Raji (cell line): Measurements from ENCODE around the gene ANKH.

Experiments used
- POLR2A ChIP-seq: IDR thresholded peaks from 2 replicates; pipeline ENCODE4 v1.6.1; 2011; ENCODE audit warnings: low read depth, low read length, control low read depth; ENCODE audit not compliant: insufficient read depth

Gene ANKH

DNA sequence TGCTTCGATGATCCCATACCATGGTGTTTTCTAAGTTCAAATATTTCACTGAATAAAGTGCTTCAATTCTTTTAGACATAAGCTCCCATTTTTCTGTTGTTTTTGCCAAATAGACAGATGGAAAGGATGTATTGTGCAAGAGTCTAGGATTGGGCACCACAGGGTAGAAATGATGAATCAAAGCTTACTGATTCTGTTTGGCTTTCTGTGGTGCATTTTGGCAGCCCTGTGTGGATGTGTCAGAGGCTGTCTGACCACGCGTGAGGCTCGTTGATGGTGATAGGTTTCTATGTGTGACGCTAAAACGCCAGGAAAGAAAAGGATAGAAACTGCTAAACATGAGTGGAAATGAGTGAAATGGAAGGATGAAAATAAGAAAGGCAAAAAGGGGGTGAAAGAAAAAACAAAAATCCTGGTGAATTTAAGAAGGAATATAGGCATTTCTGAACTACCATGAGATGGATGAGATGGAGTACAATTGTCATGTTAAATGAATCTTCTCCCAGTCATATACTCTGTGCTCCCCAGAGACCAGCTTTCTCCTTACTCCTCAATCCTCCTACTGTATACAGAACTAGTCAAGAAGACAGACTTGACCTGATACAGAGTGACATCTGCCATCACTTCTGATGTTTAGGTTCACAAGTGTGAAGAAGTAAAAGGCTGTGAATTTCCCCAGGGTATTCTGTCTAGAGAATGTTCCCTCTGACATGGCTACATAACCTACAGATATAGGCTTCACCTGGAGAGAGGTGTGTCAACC, 54.4 kb downstream of the ANKH start:
- no peak for TF ChIP-seq POLR2A

DNA sequence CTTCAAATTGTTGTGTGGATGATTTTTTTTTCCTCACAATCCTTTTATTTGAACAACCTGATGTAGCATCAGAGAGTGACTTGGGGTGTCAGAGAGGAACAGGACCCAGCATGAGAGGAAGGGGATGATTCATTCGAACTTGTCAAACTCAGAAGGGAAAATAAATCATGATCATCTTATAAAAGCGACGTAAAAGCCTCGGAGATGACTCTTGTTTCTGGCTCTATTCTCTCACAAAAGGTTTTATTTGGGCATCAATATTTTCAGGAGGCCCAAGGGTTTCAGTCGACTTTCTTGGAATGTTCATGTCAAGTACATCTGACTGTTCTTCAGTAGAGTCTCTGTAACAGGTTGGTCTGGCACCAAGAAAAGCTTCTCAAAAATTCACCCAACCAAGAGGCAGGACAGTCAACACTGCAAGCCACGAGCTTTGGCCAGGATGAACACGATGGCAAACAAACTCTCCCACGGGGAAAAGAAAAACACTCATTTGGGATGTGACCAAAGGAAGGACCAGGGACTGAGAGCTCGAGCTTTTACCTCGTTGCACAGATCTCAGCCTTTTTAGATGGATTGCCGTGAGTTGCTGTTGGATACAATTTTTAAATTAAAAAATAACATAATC, 55.1 kb downstream of the ANKH start:
- TF ChIP-seq POLR2A, result no peak

- no peak for TF ChIP-seq POLR2A
Observed at GRCh38 chr5:14813747-14814146, 57.8 kb downstream of the ANKH start.

DNA sequence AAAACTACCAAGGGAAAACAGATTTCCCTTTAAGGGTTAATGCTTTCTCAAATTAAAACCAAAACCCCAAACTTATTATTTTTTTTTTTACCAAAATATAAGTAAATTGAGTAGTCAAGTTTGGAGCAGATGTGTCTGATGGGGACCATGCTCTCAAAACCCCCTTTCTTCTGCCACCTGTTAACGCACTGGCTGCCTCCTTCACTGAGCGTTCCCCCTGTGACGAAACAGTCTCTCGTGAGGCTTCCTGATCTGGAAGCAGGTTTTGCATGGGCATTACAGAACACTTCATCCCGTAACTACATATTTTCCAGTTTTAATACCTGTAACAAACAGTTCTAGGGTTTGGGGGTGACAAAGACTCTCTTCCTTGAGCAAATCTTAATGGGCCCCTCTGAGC, 59.4 kb downstream of the ANKH start:
- no peak for TF ChIP-seq POLR2A

DNA sequence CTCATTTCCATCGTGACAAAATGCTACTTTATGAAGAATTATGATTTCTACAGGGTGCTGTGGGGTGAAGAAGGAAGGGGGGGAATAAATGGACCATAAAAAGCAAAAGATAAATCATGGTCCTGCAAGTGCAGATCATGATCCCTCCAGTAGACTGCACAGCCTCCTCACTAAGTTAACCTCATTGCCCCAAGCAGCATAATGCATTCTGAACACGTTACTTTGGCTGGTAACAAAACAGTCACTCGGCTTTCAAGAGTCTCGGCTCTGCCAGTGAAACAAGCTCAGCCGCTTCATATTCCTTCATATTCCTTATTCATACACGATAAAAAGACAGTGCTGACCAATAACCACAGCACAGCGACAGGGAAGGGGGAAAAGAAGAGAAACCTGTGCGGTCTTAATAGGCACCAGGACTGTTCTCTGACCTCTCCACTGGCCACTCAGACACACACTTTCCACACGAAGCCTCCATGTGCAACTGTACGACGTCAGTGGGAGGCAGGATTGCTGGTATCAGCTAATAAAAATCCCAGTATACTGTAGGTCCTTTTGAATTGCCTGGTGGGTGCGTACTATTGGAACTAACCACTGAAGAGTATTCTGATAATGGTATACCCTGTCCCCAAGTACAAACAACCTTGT, 60.5 kb downstream of the ANKH start:
- no peak for TF ChIP-seq POLR2A

DNA sequence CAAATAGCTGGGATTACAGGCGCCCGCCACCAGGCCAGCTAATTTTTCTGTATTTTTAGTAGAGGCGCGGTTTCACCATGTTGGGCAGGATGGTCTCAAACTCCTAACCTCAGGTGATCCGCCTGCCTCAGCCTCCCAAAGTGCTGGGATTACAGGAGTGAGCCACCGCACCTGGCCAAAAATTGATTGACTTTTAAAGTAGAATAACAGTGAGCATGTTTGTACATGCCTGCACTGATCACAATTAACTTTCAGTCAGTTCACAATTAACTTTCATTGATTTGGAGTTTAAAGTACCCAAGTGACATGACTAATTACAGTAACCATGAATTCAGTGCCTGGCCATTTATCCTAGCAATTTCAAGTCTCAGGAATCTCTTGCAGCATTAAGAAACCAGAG, 61.3 kb downstream of the ANKH start:
- TF ChIP-seq POLR2A, result no peak

DNA sequence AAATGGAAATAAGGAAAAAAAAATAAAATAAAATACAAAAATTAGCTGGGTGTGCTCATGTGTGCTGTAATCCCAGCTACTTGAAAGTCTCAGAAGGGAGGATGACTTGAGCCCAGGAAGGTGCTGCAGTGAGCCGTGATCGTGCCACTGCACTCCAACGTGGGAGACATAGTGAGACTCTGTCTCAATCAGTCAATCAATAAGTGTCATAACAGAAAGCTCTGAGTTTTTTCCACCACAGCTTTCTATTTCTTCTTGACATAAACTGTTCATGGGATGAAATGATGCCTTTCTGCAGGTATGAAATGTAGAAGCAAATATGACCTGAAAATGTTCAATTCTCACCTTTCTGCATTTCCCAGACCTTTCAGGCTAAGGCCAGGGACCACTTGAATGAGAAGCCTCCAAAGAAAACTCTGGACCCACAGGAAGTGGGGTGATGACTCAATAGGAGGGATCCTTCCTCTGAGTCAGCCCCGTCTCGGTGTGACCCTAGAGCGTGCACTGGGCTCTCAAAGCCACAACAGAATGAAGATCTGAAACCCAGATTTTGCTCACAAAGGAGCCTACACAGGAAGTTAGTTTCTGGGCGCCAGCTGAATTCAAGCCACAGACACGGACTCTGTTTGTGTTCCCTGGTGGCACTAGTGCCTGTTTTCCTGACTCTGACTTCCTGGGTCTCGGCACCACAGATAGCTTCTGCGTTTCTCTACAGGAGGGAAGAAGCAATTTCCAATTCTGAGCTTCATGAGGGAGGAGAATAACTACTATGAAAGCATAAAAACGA, 62.0 kb downstream of the ANKH start:
- no peak for TF ChIP-seq POLR2A

GRCh38 chr5:14807471-14807870, 64.1 kb downstream of the ANKH start:
- TF ChIP-seq POLR2A, result no peak

GRCh38 chr5:14806456-14806855, 65.1 kb downstream of the ANKH start:
- no peak for TF ChIP-seq POLR2A

GRCh38 chr5:14802541-14802940, 69.0 kb downstream of the ANKH start:
- TF ChIP-seq POLR2A, result no peak

- no peak for TF ChIP-seq POLR2A
Observed at GRCh38 chr5:14801792-14802191, 69.8 kb downstream of the ANKH start.

DNA sequence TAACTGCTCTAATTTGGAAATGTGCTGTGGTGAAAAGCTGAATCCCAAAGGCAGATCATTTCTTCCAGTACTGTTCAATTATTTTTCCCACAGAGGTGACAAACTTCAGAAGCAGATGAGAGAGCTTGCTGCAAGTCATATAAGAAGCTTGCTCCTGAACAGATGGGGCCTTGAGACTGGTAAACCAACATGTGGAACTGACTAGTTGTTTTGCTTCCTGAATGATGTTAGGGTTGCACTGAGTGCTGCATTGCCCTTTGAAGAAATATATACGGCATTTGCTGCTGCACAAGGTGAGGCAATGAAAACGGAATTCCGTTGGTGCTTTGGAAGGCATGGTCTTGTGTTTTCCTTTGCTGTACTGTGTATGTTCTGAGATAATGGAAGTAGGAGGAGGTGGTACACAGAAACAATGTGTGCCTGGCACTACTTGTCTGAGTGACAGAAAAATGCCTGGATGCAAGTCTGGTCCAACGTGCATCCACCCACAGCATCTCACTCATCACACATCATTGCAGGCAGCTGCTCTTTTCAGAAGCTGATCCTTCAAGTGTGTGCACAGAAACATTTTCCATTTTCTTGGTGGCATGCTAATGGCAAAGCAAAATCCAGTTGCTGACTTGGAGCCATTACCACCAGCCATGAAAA, 76.9 kb downstream of the ANKH start:
- no peak for TF ChIP-seq POLR2A

GRCh38 chr5:14793851-14794250, 77.7 kb downstream of the ANKH start:
- TF ChIP-seq POLR2A, result no peak

- no peak for TF ChIP-seq POLR2A
Observed at GRCh38 chr5:14790911-14791310, 80.7 kb downstream of the ANKH start.

GRCh38 chr5:14790220-14790619, 81.4 kb downstream of the ANKH start:
- no peak for TF ChIP-seq POLR2A
